HL-60 (cell line): ENCODE data around the gene OGG1.

Source experiments
- CTCF ChIP-seq: IDR thresholded peaks from one replicate; pipeline ENCODE4 v1.5.1; 2011; ENCODE audit warnings: low read length, control low read depth, inconsistent platforms; ENCODE audit not compliant: insufficient read depth
- POLR2AphosphoS5 ChIP-seq: IDR thresholded peaks from 2 replicates; pipeline ENCODE4 v1.6.1; 2012; ENCODE audit warnings: low read depth

DNA sequence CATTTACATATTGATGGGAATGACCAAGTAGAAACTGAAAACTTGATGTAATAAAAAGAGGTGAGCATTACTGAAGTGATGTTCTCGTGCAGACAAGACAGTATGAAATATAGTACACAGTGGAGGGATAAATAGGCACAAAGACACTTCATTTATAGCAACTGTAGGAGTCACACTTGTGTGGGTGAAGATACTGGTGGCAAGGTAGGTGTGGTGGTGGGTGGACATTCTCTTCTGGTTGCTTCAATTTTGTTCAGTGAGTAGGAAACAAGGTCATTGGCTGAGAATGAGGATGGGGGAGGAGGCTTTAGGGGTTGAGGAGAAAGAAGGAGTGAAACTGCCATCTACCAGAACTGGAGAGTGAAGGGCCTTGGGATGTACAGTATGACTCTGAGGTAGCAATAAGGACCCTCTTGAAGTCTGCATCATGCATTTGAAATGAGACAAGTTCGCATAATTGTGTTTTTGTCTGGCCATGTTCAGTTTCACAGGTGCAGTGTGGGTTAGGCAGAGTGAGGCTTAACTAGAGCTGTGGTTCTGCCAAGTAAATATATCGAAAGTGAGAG, 39.5 kb upstream of the OGG1 start:
- TF ChIP-seq CTCF (no peak), POLR2AphosphoS5 (no peak)
